Measurements from ENCODE around the gene NUDT19.
"Not testable (repeated sequence)": the region's sequence is repeated elsewhere in the genome, so short reads cannot be mapped to it uniquely, and the experiment has no call there.

Gene NUDT19

DNA sequence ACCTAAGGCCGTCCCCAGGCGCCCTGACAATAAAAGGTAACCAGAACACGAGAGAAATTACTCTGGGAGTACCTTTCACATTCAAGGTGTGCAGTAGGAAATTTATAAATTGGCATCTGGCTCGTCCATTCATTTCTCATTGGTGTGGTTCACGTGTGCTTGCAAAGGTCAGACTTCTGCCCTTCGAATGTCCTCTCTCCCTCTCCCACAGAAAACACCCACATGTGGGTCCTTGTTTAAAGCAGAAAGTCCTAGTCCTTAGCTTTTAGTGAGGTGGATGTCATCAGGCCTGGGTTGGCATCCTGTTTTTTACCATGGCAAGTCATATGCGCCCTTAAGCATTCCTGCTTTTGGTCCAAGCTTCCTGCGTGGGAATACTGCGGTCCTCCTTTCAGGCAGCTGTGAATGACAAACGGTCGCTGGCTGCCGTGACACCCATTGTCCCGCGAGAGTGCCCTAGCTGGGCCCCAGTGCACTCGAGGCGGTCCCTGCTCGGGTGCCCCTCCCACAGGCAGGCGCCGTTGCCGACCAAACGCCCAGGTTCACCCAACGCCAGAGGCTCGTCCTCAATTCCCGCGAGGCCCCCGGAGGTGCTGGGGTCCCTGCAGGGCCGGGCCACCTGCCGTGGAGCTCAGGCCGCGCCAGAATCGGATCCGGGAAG lies at the start of gene NUDT19:
TSS of gene NUDT19 (plus strand) at position 531 of the 661 bp plus-strand sequence. CDS start 140 bp downstream, outside the sequence.
- no peak for FAIRE-seq

DNA sequence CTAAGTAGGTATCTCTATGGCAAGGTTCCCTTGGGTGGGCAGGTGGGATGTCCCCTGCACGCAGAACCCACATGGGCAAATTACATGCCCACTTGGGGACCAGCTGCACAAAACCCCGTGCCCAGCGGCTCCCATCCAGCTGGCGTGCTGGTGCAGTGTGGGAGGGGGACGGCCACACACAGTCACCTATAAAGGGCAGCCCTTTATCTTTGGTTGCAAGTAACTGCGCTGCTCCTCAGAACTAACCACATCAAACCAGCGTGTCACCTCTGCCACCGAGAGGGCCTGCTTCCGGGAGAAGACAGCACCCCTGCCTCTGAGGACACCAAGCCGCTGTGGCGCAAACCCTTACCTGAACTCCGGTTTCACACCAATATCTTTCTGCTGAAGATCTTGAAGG lies 48.9 kb upstream of the NUDT19 start:
- no peak for FAIRE-seq

- no peak for FAIRE-seq
These were observed 45.1 kb upstream of the NUDT19 start for GRCh38 chr19:32646556-32646955.

DNA sequence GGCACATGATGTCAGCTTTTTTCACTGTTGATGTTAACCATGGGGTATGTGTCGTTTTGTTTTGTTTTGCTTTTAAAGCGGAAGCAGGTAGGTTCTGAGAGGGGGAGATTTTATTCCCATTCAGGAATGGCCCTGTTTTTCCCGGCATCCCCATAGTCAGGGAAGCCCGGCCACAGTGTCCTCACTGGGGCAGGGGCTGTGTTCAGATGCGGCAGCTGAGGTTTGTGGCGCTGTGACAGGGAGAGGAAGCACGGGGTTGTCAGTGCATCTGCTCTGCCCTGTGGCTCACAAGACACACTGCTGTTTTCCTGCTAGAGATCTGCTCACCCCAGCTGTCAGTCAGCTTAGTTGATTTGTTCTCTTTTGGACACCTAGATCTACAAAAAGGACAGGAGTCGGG lies 44.3 kb upstream of the NUDT19 start:
- no peak for FAIRE-seq

DNA sequence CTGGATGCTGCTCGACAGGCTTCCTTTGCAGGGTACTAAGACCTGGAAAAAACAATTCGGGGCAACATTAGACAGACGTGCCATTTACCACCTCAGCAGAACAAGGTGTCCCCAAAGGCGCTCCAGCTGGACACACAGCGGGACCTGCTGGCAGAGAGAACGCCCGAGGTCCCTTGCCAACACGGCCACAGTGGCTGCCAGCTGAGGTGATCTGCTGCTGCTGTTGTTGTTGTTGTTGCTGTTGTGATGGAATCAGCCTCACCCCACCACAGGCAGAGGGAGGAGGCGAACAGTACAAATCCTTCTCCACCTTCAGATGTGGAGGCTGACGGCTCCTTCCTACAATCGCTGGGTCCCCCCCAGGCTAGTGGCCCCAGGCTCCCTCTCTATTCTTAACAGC lies 41.9 kb upstream of the NUDT19 start:
- no peak for FAIRE-seq

DNA sequence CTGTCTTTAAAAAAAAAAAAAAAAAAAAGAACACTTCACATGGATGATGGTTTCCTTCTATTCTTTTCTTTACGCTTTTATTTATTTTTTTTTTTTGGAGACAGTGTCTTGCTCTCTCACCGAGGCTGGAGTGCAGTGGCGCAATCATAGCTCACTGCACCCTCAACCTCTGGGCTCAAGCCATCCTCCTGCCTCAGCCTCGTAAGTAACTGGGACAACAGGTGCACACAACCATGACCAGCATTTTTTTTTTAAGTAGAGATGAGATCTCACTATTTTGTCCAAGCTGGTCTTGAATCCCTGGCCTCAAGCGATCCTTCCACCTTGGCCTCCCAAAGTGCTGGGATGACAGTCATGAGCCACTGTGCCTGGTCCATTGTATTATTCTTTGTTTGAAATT lies 41.0 kb upstream of the NUDT19 start:
- no peak for FAIRE-seq

DNA sequence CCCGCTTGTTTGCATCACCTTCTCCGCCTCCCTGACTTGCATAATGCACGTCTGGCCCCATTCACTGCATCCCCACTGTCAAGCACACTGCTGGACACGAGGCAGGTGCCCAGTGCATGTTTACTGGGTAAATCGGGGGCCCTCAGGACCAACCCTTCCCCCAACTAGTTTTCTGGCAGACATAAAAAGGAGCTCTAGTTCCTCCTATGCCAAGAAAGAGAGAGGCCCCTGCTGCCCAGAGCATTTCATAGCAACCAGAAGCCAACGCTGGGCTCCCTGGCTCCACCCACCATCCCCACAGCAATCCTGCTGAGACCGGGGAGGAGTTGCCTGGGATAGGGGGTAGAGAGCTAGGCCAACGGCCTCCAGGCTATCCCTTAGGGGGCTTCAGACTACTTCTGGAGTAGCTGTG lies 39.9 kb upstream of the NUDT19 start:
- no peak for FAIRE-seq

DNA sequence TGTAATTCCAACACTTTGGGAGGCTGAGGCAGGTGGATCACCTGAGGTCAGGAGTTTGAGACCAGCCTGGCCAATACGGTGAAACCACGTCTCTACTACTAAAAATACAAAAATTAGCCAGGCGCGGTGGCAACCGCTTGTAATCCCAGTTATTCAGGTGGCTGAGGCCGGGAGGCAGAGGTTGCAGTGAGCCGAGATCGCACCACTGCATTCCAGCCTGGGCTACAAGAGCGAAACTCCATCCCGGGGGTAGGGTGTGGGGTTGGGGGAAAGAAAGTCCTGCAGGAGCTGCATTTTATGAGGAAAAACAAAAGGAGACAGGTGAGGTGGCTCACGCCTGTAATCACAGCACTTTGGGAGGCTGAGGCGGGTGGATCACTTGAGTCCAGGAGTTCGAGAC lies 39.3 kb upstream of the NUDT19 start:
- not testable (repeated sequence) for FAIRE-seq

DNA sequence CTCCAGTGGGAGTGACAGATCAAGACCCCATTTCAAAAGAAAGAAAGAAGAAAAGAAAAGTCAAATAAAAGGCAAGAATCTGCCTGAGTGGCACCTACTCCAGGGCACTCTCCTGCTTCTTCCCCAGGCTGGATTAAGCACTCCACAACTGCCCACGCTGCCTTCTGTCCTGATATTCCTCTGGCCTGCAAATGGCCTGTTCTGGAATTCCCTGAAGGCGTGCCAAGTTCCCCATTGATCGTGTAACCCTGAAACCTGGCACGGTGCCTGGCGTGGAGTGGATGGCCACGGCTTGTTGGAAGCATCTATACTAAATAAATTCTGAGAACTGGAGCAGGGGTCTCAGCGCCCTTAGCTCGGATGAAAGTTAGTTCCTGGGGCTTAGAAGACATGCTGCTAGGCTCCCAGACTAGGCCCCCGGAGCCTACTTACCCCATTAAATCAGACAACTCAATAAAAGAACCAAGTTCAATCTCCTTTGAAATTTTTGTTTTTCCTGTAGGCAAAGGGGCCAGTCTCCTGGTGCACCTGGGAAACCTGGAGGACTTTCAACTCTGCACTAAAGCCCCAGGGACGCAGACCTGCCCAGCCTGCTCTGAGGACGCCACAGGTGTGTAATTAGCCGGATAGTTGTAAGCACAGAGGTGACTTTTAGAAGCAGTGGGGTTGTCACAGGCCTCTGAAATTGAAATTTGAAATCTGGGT lies 38.6 kb upstream of the NUDT19 start:
- no peak for FAIRE-seq

DNA sequence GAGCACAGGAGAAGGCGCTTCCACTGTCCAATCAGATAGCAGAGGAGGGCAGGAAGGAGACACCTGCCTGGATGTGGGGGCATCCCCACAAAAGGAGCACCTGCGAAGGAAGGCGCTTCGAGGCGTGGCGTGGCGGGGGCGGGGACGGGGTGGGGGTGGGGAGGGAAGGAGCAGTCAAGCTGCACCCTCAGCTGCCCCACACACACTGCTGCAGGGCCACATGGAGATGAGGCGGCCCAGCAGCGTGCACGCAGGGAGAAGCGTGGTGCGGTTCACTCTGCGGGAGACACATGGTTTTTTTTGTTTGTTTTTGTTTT lies 38.1 kb upstream of the NUDT19 start:
- no peak for FAIRE-seq

- FAIRE-seq = not testable (repeated sequence)
These were observed 35.2 kb upstream of the NUDT19 start for GRCh38 chr19:32656379-32656778.

- FAIRE-seq = no peak
These were observed 33.5 kb upstream of the NUDT19 start for GRCh38 chr19:32658075-32658474.

- FAIRE-seq = no peak
These were observed 33.1 kb upstream of the NUDT19 start for GRCh38 chr19:32658527-32658926.

DNA sequence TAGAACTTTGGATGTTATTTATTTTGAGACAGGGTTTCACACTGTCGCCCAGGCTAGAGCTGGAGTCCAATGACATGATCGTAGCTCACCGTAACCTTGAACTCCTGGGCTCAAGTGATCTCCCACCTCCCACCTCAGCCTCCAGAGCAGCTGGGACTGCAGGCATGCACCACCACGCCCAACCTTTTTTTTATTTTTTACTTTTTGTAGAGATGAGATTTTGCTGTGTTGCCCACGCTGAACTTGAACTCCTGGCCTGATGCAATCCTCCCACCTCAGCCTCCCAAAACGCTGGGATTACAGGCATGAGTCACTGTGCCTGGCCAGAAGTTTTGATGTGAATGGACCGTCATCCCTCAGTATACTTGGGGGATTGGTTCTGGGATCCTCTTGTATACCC lies 30.3 kb upstream of the NUDT19 start:
- FAIRE-seq = no peak

- FAIRE-seq = no peak
These were observed 29.4 kb upstream of the NUDT19 start for GRCh38 chr19:32662186-32662585.

- FAIRE-seq = no peak
These were observed 25.5 kb upstream of the NUDT19 start for GRCh38 chr19:32666084-32666483.

DNA sequence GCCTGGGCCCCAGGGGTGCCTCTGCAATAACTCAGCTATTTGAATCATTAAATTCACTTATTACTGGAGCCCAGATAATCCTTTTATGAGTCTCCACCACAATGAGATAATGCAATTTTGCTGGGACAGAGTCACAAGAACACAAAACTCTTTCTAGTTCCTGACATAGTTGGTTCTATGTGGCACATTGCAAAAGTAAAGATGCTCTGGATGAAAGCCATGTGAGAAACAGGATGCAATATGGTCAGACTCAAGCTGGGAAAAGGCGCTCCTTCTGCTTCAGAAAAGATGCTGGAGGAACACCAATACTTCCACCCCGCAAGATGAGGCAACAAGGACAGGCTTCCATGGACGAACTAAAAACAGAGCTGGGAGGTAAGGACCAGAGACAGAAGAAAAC lies 22.3 kb upstream of the NUDT19 start:
- no peak for FAIRE-seq

- FAIRE-seq = no peak
These were observed 19.6 kb upstream of the NUDT19 start for GRCh38 chr19:32671883-32672593.

DNA sequence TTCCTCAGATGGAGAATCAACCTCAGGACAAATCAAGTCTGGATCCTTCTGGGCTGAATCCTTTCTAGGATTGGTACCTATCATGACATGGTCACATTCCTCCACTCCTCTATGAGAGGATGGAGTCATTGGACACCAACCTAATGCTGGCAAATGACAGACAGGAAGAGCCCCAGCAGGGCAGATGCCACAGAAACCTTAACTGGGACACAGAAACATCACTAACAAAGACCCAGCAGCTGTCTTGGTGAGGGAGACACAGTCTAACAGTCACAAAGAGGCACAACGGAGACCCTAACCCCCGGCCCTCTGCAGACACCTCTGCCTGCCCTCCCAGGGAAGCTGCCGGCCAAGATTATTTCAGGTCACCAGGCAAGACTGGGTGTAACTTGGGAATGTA lies 18.8 kb upstream of the NUDT19 start:
- FAIRE-seq = no peak

DNA sequence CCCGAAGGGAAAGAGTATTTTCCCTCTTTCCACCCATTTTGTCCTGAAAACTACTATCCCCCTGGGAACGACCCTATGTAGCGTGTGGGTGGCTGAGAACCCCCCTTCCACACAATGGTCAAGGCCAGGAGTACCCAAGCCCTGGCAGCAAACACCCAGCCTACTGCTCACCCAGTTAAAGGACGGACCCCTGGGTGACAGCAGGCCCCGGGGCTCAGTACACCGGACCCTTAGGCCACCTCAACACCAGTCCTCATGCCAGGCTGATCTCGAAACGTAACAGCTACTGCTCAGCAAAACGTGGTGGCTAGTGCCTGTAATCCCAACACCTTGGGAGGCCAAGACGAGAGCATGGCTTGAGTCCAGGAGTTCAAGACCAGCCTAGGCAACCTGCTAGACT lies 18.0 kb upstream of the NUDT19 start:
- no peak for FAIRE-seq

GRCh38 chr19:32674153-32674930 lies 17.3 kb upstream of the NUDT19 start:
- no peak for FAIRE-seq

- peak; percentile 98 for FAIRE-seq
These were observed 16.5 kb upstream of the NUDT19 start, which contains the start of gene ANKRD27 for GRCh38 chr19:32674931-32675719. TSS of gene ANKRD27 (minus strand) at chr19:32675180. CDS start at chr19:32659015, 16,165 bp downstream.

Measured in G401.6 (cell line).